ENCODE results near the gene CAMK4. TPM values are rescaled to one million over a fixed set of nuclear protein-coding genes. Genes with fewer than 3 reads are reported as not detected.

The CAMK4 gene
- total RNA-seq, 1 donor from 2014 or later, result 0.72 TPM

- H3K9me3 Mint-ChIP-seq (ENCODE audit: low read depth), result no peaks in the 10 kb centered on the region
- DNase-seq (ENCODE audit: low spot score), result no peak
- H3K4me3 Mint-ChIP-seq (ENCODE audit: unreplicated experiment), result no peak overlapping the region
- H3K27me3 Mint-ChIP-seq (ENCODE audit: low read depth), result no peaks in the 10 kb centered on the region
- no peak overlapping the region for H3K27ac Mint-ChIP-seq (ENCODE audit: unreplicated experiment)
- no peak for TF ChIP-seq CTCF (IDR thresholded peaks at IDR 0.05)
- H3K36me3 Mint-ChIP-seq (ENCODE audit: low read depth), result no peaks in the 10 kb centered on the region
- H3K4me1 Mint-ChIP-seq (ENCODE audit: low read depth), result peaks cover 4% of the 10 kb centered on the region
These were observed 262.7 kb downstream of the CAMK4 start for GRCh38 chr5:111486926-111487325.

GRCh38 chr5:111488353-111488752, 264.2 kb downstream of the CAMK4 start:
- no peak for DNase-seq (ENCODE audit: low spot score)
- peaks cover 4% of the 10 kb centered on the region for H3K4me1 Mint-ChIP-seq (ENCODE audit: low read depth)
- H3K27ac Mint-ChIP-seq (ENCODE audit: unreplicated experiment), result no peak overlapping the region
- no peaks in the 10 kb centered on the region for H3K27me3 Mint-ChIP-seq (ENCODE audit: low read depth)
- TF ChIP-seq CTCF (IDR thresholded peaks at IDR 0.05), result no peak
- no peak overlapping the region for H3K4me3 Mint-ChIP-seq (ENCODE audit: unreplicated experiment)
- no peaks in the 10 kb centered on the region for H3K9me3 Mint-ChIP-seq (ENCODE audit: low read depth)
- peaks cover 2% of the 10 kb centered on the region for H3K36me3 Mint-ChIP-seq (ENCODE audit: low read depth)

GRCh38 chr5:111493031-111493430, 268.8 kb downstream of the CAMK4 start:
- no peak overlapping the region for H3K4me3 Mint-ChIP-seq (ENCODE audit: unreplicated experiment)
- TF ChIP-seq CTCF (IDR thresholded peaks at IDR 0.05), result no peak
- H3K36me3 Mint-ChIP-seq (ENCODE audit: low read depth), result peaks cover 16% of the 10 kb centered on the region
- H3K27ac Mint-ChIP-seq (ENCODE audit: unreplicated experiment), result no peak overlapping the region
- no peak for DNase-seq (ENCODE audit: low spot score)
- H3K4me1 Mint-ChIP-seq (ENCODE audit: low read depth), result peaks cover 12% of the 10 kb centered on the region
- no peaks in the 10 kb centered on the region for H3K9me3 Mint-ChIP-seq (ENCODE audit: low read depth)
- H3K27me3 Mint-ChIP-seq (ENCODE audit: low read depth), result no peaks in the 10 kb centered on the region

- H3K4me1 Mint-ChIP-seq (ENCODE audit: low read depth), result peaks cover 20% of the 10 kb centered on the region
- DNase-seq (ENCODE audit: low spot score), result no peak
- no peak overlapping the region for H3K4me3 Mint-ChIP-seq (ENCODE audit: unreplicated experiment)
- H3K36me3 Mint-ChIP-seq (ENCODE audit: low read depth), result peaks cover 24% of the 10 kb centered on the region
- H3K27me3 Mint-ChIP-seq (ENCODE audit: low read depth), result no peaks in the 10 kb centered on the region
- no peak for TF ChIP-seq CTCF (IDR thresholded peaks at IDR 0.05)
- H3K9me3 Mint-ChIP-seq (ENCODE audit: low read depth), result no peaks in the 10 kb centered on the region
- H3K27ac Mint-ChIP-seq (ENCODE audit: unreplicated experiment), result peak overlapping the region; percentile 45
These were observed 270.3 kb downstream of the CAMK4 start for GRCh38 chr5:111494355-111494999.

- no peak overlapping the region for H3K27ac Mint-ChIP-seq (ENCODE audit: unreplicated experiment)
- H3K36me3 Mint-ChIP-seq (ENCODE audit: low read depth), result peaks cover 27% of the 10 kb centered on the region
- H3K4me3 Mint-ChIP-seq (ENCODE audit: unreplicated experiment), result no peak overlapping the region
- H3K27me3 Mint-ChIP-seq (ENCODE audit: low read depth), result no peaks in the 10 kb centered on the region
- no peak for TF ChIP-seq CTCF (IDR thresholded peaks at IDR 0.05)
- H3K9me3 Mint-ChIP-seq (ENCODE audit: low read depth), result no peaks in the 10 kb centered on the region
- peaks cover 20% of the 10 kb centered on the region for H3K4me1 Mint-ChIP-seq (ENCODE audit: low read depth)
- no peak for DNase-seq (ENCODE audit: low spot score)
These were observed 271.0 kb downstream of the CAMK4 start for GRCh38 chr5:111495159-111495558.

Data from chondrocyte (in vitro differentiated cells).